ENCODE measurements around the gene HVCN1. TPM values are rescaled to one million over a fixed set of nuclear protein-coding genes. Genes with fewer than 3 reads are reported as not detected.
"Not testable (repeated sequence)": the region's sequence is repeated elsewhere in the genome, so short reads cannot be mapped to it uniquely, and the experiment has no call there.

HVCN1 gene
- total and polyA plus RNA-seq, 2 experiments from 2014 or later = 3.0 to 4.1 TPM

GRCh38 chr12:110658242-110658641 lies 30.7 kb downstream of the HVCN1 start:
- WGBS, 2 experiments (ENCODE audit: low coverage in 1 of 2, low lambda C conversion rate in 2 of 2, missing lambda C conversion rate in 2 of 2) = 71 to 73% methylated on average over 9 of the region's 9 CpGs
- no peak overlapping the region for H3K27ac ChIP-seq

GRCh38 chr12:110657747-110658146 lies 31.2 kb downstream of the HVCN1 start:
- Histone ChIP-seq H4K20me1 (ENCODE audit: insufficient read depth) (no peaks in the 10 kb centered on the region), H3K4me2 (ENCODE audit: unreplicated experiment) (no peak overlapping the region), H3K9ac (no peak overlapping the region), H3F3A (ENCODE audit: insufficient read depth) (no peaks in the 10 kb centered on the region), H3K27ac (no peak overlapping the region), H3K9me3 (ENCODE audit: low read depth) (no peaks in the 10 kb centered on the region), H2AFZ (no peak overlapping the region), H3K9me2 (ENCODE audit: insufficient read depth) (no peaks in the 10 kb centered on the region), H3K79me2 (ENCODE audit: insufficient read depth) (no peaks in the 10 kb centered on the region), H3K27me3 (replicated peaks; ENCODE audit: insufficient read depth) (no peaks in the 10 kb centered on the region), H3K4me3 (no peak overlapping the region), H3K36me3 (ENCODE audit: low read depth) (no peaks in the 10 kb centered on the region), H3K4me1 (ENCODE audit: insufficient read depth) (no peaks in the 10 kb centered on the region)
- TF ChIP-seq EZH2phosphoT487 (IDR thresholded peaks at IDR 0.05; ENCODE audit: insufficient read depth, low read depth) (no peak), EZH2 (IDR thresholded peaks at IDR 0.05; ENCODE audit: insufficient read depth, poor library complexity, severe bottlenecking) (no peak)
- in situ Hi-C loops (cut with MboI) = no loop called here
- no peak for DNase-seq
- WGBS, 2 experiments (ENCODE audit: low coverage in 1 of 2, low lambda C conversion rate in 2 of 2, missing lambda C conversion rate in 2 of 2) = 86 to 90% methylated on average over 9 of the region's 9 CpGs

More at GRCh38 chr12:110658242-110658641, 30.7 kb downstream of the HVCN1 start:
- H3K79me2 ChIP-seq (ENCODE audit: insufficient read depth) = no peaks in the 10 kb centered on the region
- DNase-seq = no peak
- H3K27me3 ChIP-seq (replicated peaks; ENCODE audit: insufficient read depth) = no peaks in the 10 kb centered on the region
- no peaks in the 10 kb centered on the region for H3K36me3 ChIP-seq (ENCODE audit: low read depth)
- no peak overlapping the region for H3K4me2 ChIP-seq (ENCODE audit: unreplicated experiment)
- no peak overlapping the region for H3K9ac ChIP-seq
- H3K4me1 ChIP-seq (ENCODE audit: insufficient read depth) = no peaks in the 10 kb centered on the region
- H3K9me3 ChIP-seq (ENCODE audit: low read depth) = no peaks in the 10 kb centered on the region
- no peak overlapping the region for H3K4me3 ChIP-seq
- in situ Hi-C loops (cut with MboI) = no loop called here
- no peaks in the 10 kb centered on the region for H3K9me2 ChIP-seq (ENCODE audit: insufficient read depth)
- TF ChIP-seq EZH2 (IDR thresholded peaks at IDR 0.05; ENCODE audit: insufficient read depth, poor library complexity, severe bottlenecking) (no peak), EZH2phosphoT487 (IDR thresholded peaks at IDR 0.05; ENCODE audit: insufficient read depth, low read depth) (no peak)
- no peaks in the 10 kb centered on the region for H4K20me1 ChIP-seq (ENCODE audit: insufficient read depth)
- no peaks in the 10 kb centered on the region for H3F3A ChIP-seq (ENCODE audit: insufficient read depth)
- H2AFZ ChIP-seq = no peak overlapping the region

GRCh38 chr12:110656071-110656655 lies 32.8 kb downstream of the HVCN1 start:
- Histone ChIP-seq H3K36me3 (ENCODE audit: low read depth) (no peaks in the 10 kb centered on the region), H4K20me1 (ENCODE audit: insufficient read depth) (no peaks in the 10 kb centered on the region), H3K4me3 (no peak overlapping the region), H3K4me1 (ENCODE audit: insufficient read depth) (no peaks in the 10 kb centered on the region), H3K9me2 (ENCODE audit: insufficient read depth) (no peaks in the 10 kb centered on the region), H3K9ac (no peak overlapping the region), H3F3A (ENCODE audit: insufficient read depth) (no peaks in the 10 kb centered on the region), H3K27me3 (replicated peaks; ENCODE audit: insufficient read depth) (no peaks in the 10 kb centered on the region), H3K79me2 (ENCODE audit: insufficient read depth) (no peaks in the 10 kb centered on the region), H2AFZ (no peak overlapping the region), H3K9me3 (ENCODE audit: low read depth) (no peaks in the 10 kb centered on the region), H3K4me2 (ENCODE audit: unreplicated experiment) (no peak overlapping the region), H3K27ac (no peak overlapping the region)
- in situ Hi-C loops (cut with MboI) = no loop called here
- DNase-seq = no peak
- 86 to 87% methylated on average over 8 to 11 of the region's 11 CpGs for WGBS, 2 experiments (ENCODE audit: low coverage in 1 of 2, low lambda C conversion rate in 2 of 2, missing lambda C conversion rate in 2 of 2)
- TF ChIP-seq EZH2 (IDR thresholded peaks at IDR 0.05; ENCODE audit: insufficient read depth, poor library complexity, severe bottlenecking) (no peak), EZH2phosphoT487 (IDR thresholded peaks at IDR 0.05; ENCODE audit: insufficient read depth, low read depth) (no peak)

GRCh38 chr12:110654238-110654637 lies 34.7 kb downstream of the HVCN1 start:
- H3K27me3 ChIP-seq (replicated peaks; ENCODE audit: insufficient read depth); in situ Hi-C loops (cut with MboI): not testable (repeated sequence)

GRCh38 chr12:110649341-110649847 lies 39.5 kb downstream of the HVCN1 start:
- H3K4me2 ChIP-seq (ENCODE audit: unreplicated experiment) = no peak overlapping the region
- H2AFZ ChIP-seq = no peak overlapping the region
- no peak overlapping the region for H3K27ac ChIP-seq
- H4K20me1 ChIP-seq (ENCODE audit: insufficient read depth) = no peaks in the 10 kb centered on the region
- H3K36me3 ChIP-seq (ENCODE audit: low read depth) = no peaks in the 10 kb centered on the region
- no peaks in the 10 kb centered on the region for H3K79me2 ChIP-seq (ENCODE audit: insufficient read depth)
- H3K27me3 ChIP-seq (replicated peaks; ENCODE audit: insufficient read depth) = no peaks in the 10 kb centered on the region
- no peaks in the 10 kb centered on the region for H3K4me1 ChIP-seq (ENCODE audit: insufficient read depth)
- in situ Hi-C loops (cut with MboI) = no loop called here
- no peak for TF ChIP-seq EZH2phosphoT487 (IDR thresholded peaks at IDR 0.05; ENCODE audit: insufficient read depth, low read depth)
- H3K9me3 ChIP-seq (ENCODE audit: low read depth) = no peaks in the 10 kb centered on the region
- no peak overlapping the region for H3K4me3 ChIP-seq
- H3K9ac ChIP-seq = no peak overlapping the region
- H3F3A ChIP-seq (ENCODE audit: insufficient read depth) = no peaks in the 10 kb centered on the region
- no peak for DNase-seq
- WGBS, 2 experiments (ENCODE audit: low coverage in 1 of 2, low lambda C conversion rate in 2 of 2, missing lambda C conversion rate in 2 of 2) = 75 to 80% methylated on average over 11 of the region's 11 CpGs
- no peaks in the 10 kb centered on the region for H3K9me2 ChIP-seq (ENCODE audit: insufficient read depth)

More at GRCh38 chr12:110654238-110654637, 34.7 kb downstream of the HVCN1 start:
- not testable (repeated sequence) for H2AFZ ChIP-seq; H3K9me2 ChIP-seq (ENCODE audit: insufficient read depth); H3K9me3 ChIP-seq (ENCODE audit: low read depth); H3K27ac ChIP-seq; H3K4me1 ChIP-seq (ENCODE audit: insufficient read depth); H3K4me2 ChIP-seq (ENCODE audit: unreplicated experiment); H3K36me3 ChIP-seq (ENCODE audit: low read depth); H3K4me3 ChIP-seq; H3K9ac ChIP-seq; H4K20me1 ChIP-seq (ENCODE audit: insufficient read depth); H3K79me2 ChIP-seq (ENCODE audit: insufficient read depth); DNase-seq; H3F3A ChIP-seq (ENCODE audit: insufficient read depth)
- 91 to 94% methylated on average over 10 of the region's 10 CpGs for WGBS, 2 experiments (ENCODE audit: low coverage in 1 of 2, low lambda C conversion rate in 2 of 2, missing lambda C conversion rate in 2 of 2)

Measured in GM23248 (cell line).